OCI-LY3 (cell line): ENCODE measurements around the gene ANKDD1B.
"Not testable (repeated sequence)": the region's sequence is repeated elsewhere in the genome, so short reads cannot be mapped to it uniquely, and the experiment has no call there.

Experiments
- H2AFZ ChIP-seq: fragments of 200-600, 300-600 bp; shearing (Covaris generic); 2 replicates; pipeline ENCODE4 v1.6.0; 2014; ENCODE audit warnings: antibody characterized with exemption, low read depth, low read length
- H3K27ac ChIP-seq: fragments of 200-600, 300-600 bp; sonication (generic); 2 replicates; pipeline ENCODE4 v1.5.1; 2014; ENCODE audit warnings: mild to moderate bottlenecking, low read length, moderate library complexity, mixed read lengths
- H3K27me3 ChIP-seq: fragments of 200-600, 300-600 bp; sonication (generic); 2 replicates; pipeline ENCODE4 v1.6.1; 2014; ENCODE audit warnings: low read depth, low read length, mixed read lengths
- H3K36me3 ChIP-seq: fragments of 200-600, 300-600 bp; sonication (generic); replicated peaks from 2 replicates; pipeline ENCODE3; 2014; ENCODE audit warnings: low read depth, low read length, mixed read lengths
- H3K4me1 ChIP-seq: fragments of 300-600, 200-600 bp; sonication (generic); 2 replicates; pipeline ENCODE4 v1.6.1; 2014; ENCODE audit warnings: low read length, mixed read lengths
- H3K4me2 ChIP-seq: fragments of 200-600, 300-600 bp; sonication (generic); 2 replicates; pipeline ENCODE4 v1.6.1; 2014; ENCODE audit warnings: low read length, mixed read lengths
- H3K4me3 ChIP-seq: fragments of 300-600, 200-600 bp; sonication (generic); 2 replicates; pipeline ENCODE4 v1.5.1; 2014; ENCODE audit warnings: antibody characterized with exemption, mild to moderate bottlenecking, low read length, moderate library complexity
- H3K79me2 ChIP-seq: fragments of 300-600, 200-600 bp; shearing (Covaris generic); 2 replicates; pipeline ENCODE4 v1.6.1; 2014; ENCODE audit warnings: mild to moderate bottlenecking, low read length, mixed read lengths
- H3K9ac ChIP-seq: fragments of 300-600, 200-600 bp; shearing (Covaris generic); 2 replicates; pipeline ENCODE4 v1.6.0; 2014; ENCODE audit warnings: mild to moderate bottlenecking, low read length, moderate library complexity
- H3K9me3 ChIP-seq: fragments of 200-600, 300-600 bp; shearing (Covaris generic); 2 replicates; pipeline ENCODE4 v1.6.1; 2014; ENCODE audit warnings: low read length, mixed read lengths; ENCODE audit not compliant: insufficient read depth
- H4K20me1 ChIP-seq: fragments of 200-600, 300-600 bp; sonication (generic); 2 replicates; pipeline ENCODE4 v1.6.1; 2016; ENCODE audit warnings: low read length, mixed read lengths; ENCODE audit not compliant: insufficient read depth
- EZH2phosphoT487 ChIP-seq: fragments of 200-600 bp; shearing (Covaris generic); IDR thresholded peaks from 2 replicates; pipeline ENCODE4 v1.6.1; 2018; ENCODE audit warnings: antibody characterized with exemption, mixed run types, low read depth
- TF ChIP-seq, protein P1 (sequence below): fragments of 200-600, 300-600 bp; sonication (generic); IDR thresholded peaks from 2 replicates; pipeline ENCODE4 v1.5.1; 2014; ENCODE audit warnings: antibody characterized with exemption, low read length, low read depth

Gene ANKDD1B

DNA sequence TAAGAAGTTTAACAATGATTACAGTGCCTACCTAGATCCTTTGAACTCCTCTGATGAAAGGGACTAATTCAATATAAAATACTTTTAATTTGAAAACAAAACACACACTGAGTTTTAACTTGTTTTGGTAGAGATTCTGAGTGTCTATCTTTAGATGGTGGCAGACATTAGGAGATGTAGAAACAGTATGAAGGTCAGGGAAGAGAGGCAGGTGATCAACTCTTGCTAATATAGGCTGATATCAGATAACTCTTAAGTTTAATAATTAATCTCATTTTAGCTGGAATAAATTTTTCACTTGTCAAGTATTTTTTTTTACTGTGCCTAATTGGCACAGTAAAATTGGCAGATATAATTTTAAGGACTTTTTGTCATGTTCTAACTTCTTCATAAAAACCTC lies 75.2 kb downstream of the ANKDD1B start:
- no peaks in the 10 kb centered on the region for H4K20me1 ChIP-seq
- no peak overlapping the region for H3K27ac ChIP-seq
- peaks cover 18% of the 10 kb centered on the region for H3K36me3 ChIP-seq
- no peaks in the 10 kb centered on the region for H3K27me3 ChIP-seq
- H3K4me2 ChIP-seq: no peak overlapping the region
- no peak for TF ChIP-seq EZH2phosphoT487
- TF ChIP-seq, protein P1, sequence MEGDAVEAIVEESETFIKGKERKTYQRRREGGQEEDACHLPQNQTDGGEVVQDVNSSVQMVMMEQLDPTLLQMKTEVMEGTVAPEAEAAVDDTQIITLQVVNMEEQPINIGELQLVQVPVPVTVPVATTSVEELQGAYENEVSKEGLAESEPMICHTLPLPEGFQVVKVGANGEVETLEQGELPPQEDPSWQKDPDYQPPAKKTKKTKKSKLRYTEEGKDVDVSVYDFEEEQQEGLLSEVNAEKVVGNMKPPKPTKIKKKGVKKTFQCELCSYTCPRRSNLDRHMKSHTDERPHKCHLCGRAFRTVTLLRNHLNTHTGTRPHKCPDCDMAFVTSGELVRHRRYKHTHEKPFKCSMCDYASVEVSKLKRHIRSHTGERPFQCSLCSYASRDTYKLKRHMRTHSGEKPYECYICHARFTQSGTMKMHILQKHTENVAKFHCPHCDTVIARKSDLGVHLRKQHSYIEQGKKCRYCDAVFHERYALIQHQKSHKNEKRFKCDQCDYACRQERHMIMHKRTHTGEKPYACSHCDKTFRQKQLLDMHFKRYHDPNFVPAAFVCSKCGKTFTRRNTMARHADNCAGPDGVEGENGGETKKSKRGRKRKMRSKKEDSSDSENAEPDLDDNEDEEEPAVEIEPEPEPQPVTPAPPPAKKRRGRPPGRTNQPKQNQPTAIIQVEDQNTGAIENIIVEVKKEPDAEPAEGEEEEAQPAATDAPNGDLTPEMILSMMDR: no peak
- H3K4me3 ChIP-seq: no peak overlapping the region
- no peak overlapping the region for H3K9ac ChIP-seq
- H3K4me1 ChIP-seq: no peaks in the 10 kb centered on the region
- no peaks in the 10 kb centered on the region for H3K9me3 ChIP-seq
- H3K79me2 ChIP-seq: no peaks in the 10 kb centered on the region
- H2AFZ ChIP-seq: no peak overlapping the region

DNA sequence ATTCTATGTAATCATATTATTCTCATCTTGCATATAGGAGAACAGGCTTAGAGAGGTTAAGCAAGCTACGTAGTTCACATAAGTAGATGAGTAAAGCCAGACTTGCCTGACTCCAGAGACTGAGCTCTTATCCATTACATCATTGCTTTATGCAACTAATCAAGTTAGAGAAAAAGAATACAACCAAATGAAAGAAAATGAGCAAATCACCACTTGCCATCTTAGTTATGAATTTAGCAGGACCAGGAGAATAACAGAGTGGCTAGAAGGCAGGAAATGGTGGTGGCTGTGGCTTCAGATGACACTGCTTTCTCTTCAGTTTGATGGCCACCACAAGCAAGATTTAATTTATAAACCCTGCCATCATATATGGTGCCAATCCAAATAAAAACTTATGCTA lies 79.4 kb downstream of the ANKDD1B start:
- Histone ChIP-seq H3K27ac (no peak overlapping the region), H3K27me3 (no peaks in the 10 kb centered on the region), H3K4me2 (no peak overlapping the region), H4K20me1 (no peaks in the 10 kb centered on the region), H2AFZ (no peak overlapping the region), H3K79me2 (no peaks in the 10 kb centered on the region), H3K4me1 (no peaks in the 10 kb centered on the region), H3K9ac (no peak overlapping the region), H3K9me3 (no peaks in the 10 kb centered on the region), H3K4me3 (no peak overlapping the region), H3K36me3 (peaks cover 21% of the 10 kb centered on the region)
- TF ChIP-seq EZH2phosphoT487: no peak
- TF ChIP-seq, protein P1: no peak

DNA sequence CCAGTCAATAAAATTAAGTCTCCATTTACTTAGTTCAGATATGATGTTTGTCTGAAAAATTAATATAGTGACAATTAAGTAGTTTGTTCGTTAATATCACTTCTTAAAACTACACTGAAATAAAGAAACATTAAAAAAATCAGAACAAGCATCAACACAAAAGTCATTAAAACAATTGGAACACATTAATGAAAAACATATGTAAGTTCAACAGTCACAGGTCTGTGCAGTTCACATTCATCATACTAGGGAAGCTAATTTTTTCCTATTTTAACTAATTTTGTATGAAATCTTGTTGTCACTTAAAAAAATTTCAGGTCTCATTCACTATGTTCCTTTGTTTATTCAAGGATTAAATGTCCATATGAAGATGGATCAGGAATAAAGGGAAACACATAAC lies 83.5 kb downstream of the ANKDD1B start:
- H3K4me2 ChIP-seq: no peak overlapping the region
- no peak overlapping the region for H2AFZ ChIP-seq
- H4K20me1 ChIP-seq: no peaks in the 10 kb centered on the region
- H3K36me3 ChIP-seq: peaks cover 14% of the 10 kb centered on the region
- H3K27me3 ChIP-seq: no peaks in the 10 kb centered on the region
- no peaks in the 10 kb centered on the region for H3K4me1 ChIP-seq
- H3K27ac ChIP-seq: no peak overlapping the region
- H3K9me3 ChIP-seq: no peaks in the 10 kb centered on the region
- no peak overlapping the region for H3K4me3 ChIP-seq
- H3K9ac ChIP-seq: no peak overlapping the region
- TF ChIP-seq, protein P1: no peak
- no peak for TF ChIP-seq EZH2phosphoT487
- no peaks in the 10 kb centered on the region for H3K79me2 ChIP-seq

DNA sequence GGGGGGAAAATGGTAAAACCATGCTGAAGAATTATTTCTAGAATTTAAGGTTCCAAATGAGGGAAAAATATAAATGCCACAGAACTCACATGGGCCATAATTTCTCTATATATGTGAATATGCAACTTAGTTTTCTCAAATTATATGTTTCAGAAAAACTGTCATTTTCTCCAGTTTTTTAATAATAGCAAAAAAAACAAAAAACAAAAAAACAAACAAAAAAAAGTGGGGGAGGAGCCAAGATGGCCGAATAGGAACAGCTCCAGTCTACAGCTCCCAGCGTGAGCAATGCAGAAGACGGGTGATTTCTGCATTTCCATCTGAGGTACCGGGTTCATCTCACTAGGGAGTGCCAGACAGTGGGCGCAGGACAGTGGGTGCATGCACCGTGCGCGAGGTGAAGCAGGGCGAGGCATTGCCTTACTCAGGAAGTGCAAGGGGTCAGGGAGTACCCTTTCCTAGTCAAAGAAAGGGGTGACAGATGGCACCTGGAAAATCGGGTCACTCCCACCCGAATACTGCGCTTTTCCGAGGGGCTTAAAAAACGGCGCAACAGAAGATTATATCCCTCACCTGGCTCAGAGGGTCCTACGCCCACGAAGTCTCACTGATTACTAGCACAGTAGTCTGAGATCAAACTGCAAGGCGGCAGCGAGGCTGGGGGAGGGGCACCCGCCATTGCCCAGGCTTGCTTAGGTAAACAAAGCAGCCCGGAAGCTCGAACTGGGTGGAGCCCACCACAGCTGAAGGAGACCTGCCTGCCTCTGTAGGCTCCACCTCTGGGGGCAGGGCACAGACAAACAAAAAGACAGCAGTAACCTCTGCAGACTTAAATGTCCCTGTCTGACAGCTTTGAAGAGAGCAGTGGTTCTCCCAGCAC lies 84.5 kb downstream of the ANKDD1B start:
- H3K4me2 ChIP-seq, H3K79me2 ChIP-seq, H4K20me1 ChIP-seq, H3K27me3 ChIP-seq, H3K4me1 ChIP-seq, H3K4me3 ChIP-seq, H3K9ac ChIP-seq, H2AFZ ChIP-seq, H3K27ac ChIP-seq, H3K9me3 ChIP-seq: not testable (repeated sequence)
- H3K36me3 ChIP-seq: peaks cover 13% of the 10 kb centered on the region
